Fibroblast of villous mesenchyme (primary cell): ENCODE results near the gene FAM162A. TPM values are rescaled to one million over a fixed set of nuclear protein-coding genes. Genes with fewer than 3 reads are reported as not detected.

Source experiments
- DNase-seq: peaks from one replicate; pipeline ENCODE4 v3.0.0-alpha.2; 2010; ENCODE audit warnings: low read depth
- H3K4me3 ChIP-seq: 2 replicates; pipeline ENCODE4 v1.5.1; 2011; ENCODE audit warnings: low read depth, mild to moderate bottlenecking, low read length
- CTCF ChIP-seq: IDR thresholded peaks from 2 replicates; pipeline ENCODE4 v1.5.1; 2012; ENCODE audit warnings: low read depth, mild to moderate bottlenecking, low read length; ENCODE audit not compliant: insufficient read depth
- total RNA-seq: library from RNA; depleted of rRNA; stranded (reverse); fragments of >200 nt; gene quantifications from 2 replicates; pipeline ENCODE4 v1.2.3, GENCODE V29; 2012

Gene FAM162A
- total RNA-seq, 1 donor: 7.3 TPM

GRCh38 chr3:122382888-122383666, 905 bp upstream of the FAM162A start, which contains the start of gene MIX23:
TSS of gene MIX23 (minus strand) at chr3:122383231. CDS start at chr3:122383224, 7 bp downstream.
- DNase-seq: peak; percentile 77
- no peak for TF ChIP-seq CTCF
- peak within 1 kb of the TSS; percentile 97 for H3K4me3 ChIP-seq

GRCh38 chr3:122387709-122388108, 3.7 kb downstream of the FAM162A start:
- no peak for TF ChIP-seq CTCF
- H3K4me3 ChIP-seq: no peak overlapping the region
- DNase-seq: no peak

- DNase-seq: no peak
- no peak overlapping the region for H3K4me3 ChIP-seq
- no peak for TF ChIP-seq CTCF
These were observed 5.2 kb downstream of the FAM162A start for GRCh38 chr3:122389197-122389596.

- H3K4me3 ChIP-seq: no peak overlapping the region
- TF ChIP-seq CTCF: no peak
- no peak for DNase-seq
These were observed 5.9 kb downstream of the FAM162A start for GRCh38 chr3:122389892-122390291.

- peak; percentile 35 for DNase-seq
- no peak for TF ChIP-seq CTCF
- no peak overlapping the region for H3K4me3 ChIP-seq
These were observed 6.7 kb downstream of the FAM162A start for GRCh38 chr3:122390665-122391064.

- TF ChIP-seq CTCF: no peak
- no peak for DNase-seq
- no peak overlapping the region for H3K4me3 ChIP-seq
These were observed 7.9 kb downstream of the FAM162A start for GRCh38 chr3:122391681-122392446.
